Measurements from ENCODE around the gene CDH22.

The CDH22 gene

GRCh38 chr20:46240881-46241280 is 67.4 kb downstream of the CDH22 start:
- DNase-seq (ENCODE audit: low read depth, low spot score), result no peak

DNA sequence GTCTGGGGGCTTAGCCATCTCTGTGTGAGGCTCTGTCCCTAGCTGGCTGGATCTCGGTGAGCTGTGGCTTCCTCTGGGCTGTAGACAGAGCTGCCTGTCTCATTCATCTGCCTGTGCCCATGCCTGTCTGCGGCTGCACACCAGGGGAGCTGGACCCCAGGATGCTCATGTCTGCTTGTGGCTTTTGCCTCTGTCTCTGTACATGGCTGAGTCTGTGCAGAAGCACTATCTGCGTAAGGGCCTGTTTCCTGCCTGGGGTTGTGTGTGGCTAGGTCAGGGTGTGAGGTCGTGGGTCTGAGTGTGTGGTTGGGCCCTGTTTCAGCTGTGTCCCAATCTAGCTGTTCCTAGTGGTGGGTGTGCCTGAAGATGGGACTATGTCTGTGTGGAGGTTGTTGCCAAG is 68.2 kb downstream of the CDH22 start:
- DNase-seq (ENCODE audit: low read depth, low spot score), result no peak

- DNase-seq (ENCODE audit: low read depth, low spot score), result no peak
These were observed 70.6 kb downstream of the CDH22 start for GRCh38 chr20:46237736-46238135.

- no peak for DNase-seq (ENCODE audit: low read depth, low spot score)
These were observed 71.1 kb downstream of the CDH22 start for GRCh38 chr20:46237227-46237626.

GRCh38 chr20:46235077-46235476 is 73.2 kb downstream of the CDH22 start:
- no peak for DNase-seq (ENCODE audit: low read depth, low spot score)

GRCh38 chr20:46233701-46234100 is 74.6 kb downstream of the CDH22 start:
- no peak for DNase-seq (ENCODE audit: low read depth, low spot score)

GRCh38 chr20:46232539-46232938 is 75.8 kb downstream of the CDH22 start:
- DNase-seq (ENCODE audit: low read depth, low spot score), result no peak

DNA sequence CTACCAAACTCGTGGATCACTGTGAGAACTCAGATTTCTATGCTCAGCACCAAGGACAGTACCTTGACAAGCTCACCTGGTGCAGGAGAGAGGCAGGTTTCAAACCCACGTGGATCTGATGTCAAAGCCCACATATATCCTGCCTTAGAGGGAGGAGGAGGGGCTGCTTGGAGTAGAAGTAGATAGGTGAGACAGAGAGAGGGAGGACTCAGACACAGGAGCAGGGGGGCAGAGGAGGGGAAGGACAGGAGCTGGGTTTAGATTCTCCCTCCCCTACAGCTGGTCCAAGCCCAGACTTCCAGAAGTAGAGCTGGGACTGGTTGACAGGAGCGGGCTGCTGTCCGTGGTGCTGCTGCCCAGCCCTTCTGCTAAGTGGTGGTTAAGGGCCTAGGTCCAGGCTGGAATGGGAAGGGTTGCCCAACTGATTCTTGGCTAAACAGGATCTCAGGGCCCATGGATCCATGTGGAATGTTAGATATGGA is 77.5 kb downstream of the CDH22 start:
- DNase-seq (ENCODE audit: low read depth, low spot score), result no peak

- DNase-seq (ENCODE audit: low read depth, low spot score), result no peak
These were observed 78.2 kb downstream of the CDH22 start for GRCh38 chr20:46230106-46230491.

GRCh38 chr20:46229478-46230105 is 78.7 kb downstream of the CDH22 start:
- DNase-seq (ENCODE audit: low read depth, low spot score), result no peak

GRCh38 chr20:46228670-46229069 is 79.6 kb downstream of the CDH22 start:
- DNase-seq (ENCODE audit: low read depth, low spot score), result no peak

GRCh38 chr20:46227272-46227767 is 81.0 kb downstream of the CDH22 start:
- no peak for DNase-seq (ENCODE audit: low read depth, low spot score)

DNA sequence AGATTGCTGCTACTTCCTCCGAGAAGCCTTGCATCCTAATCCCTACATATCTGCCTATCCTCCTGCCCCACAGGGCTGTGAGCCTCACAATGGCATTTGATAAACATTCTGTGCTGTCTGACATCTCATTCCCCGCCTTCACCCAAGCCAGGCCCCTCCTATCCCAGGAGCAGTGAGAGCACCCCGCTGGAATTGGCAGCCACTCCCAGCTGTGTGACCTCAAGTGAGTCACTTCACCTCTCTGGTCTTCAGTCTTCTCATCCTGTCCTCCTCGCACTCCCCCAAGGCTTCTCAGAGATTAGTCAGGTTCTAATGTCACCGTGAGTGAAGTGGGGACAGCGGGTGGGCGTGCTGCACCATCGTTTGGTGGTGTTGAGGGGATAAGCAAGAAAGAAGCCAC is 81.7 kb downstream of the CDH22 start:
- DNase-seq (ENCODE audit: low read depth, low spot score), result no peak

DNA sequence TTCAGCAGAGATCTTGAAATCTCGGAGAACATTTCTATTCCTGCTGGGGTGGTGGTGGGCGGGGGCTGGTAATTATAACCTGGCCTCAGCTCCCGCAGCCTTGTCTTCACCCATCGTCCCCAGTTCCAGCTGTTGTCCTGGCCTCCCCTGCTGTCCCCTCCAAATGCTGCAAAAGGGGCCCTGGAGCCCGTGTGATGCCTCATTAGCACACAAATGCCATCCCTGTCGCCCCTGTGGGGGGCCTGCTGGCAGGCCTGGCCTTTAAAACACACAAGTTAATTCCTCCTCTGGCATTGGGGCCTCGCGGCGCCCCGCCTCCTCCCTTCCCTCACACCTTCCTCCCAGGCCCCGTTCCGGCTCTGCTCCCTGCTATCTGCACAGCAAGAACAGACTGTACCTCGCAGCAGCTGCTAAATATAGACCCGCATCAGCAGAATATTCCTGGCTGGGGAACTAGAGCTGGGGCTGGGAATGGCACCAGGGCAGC is 85.7 kb downstream of the CDH22 start:
- DNase-seq (ENCODE audit: low read depth, low spot score), result no peak

DNA sequence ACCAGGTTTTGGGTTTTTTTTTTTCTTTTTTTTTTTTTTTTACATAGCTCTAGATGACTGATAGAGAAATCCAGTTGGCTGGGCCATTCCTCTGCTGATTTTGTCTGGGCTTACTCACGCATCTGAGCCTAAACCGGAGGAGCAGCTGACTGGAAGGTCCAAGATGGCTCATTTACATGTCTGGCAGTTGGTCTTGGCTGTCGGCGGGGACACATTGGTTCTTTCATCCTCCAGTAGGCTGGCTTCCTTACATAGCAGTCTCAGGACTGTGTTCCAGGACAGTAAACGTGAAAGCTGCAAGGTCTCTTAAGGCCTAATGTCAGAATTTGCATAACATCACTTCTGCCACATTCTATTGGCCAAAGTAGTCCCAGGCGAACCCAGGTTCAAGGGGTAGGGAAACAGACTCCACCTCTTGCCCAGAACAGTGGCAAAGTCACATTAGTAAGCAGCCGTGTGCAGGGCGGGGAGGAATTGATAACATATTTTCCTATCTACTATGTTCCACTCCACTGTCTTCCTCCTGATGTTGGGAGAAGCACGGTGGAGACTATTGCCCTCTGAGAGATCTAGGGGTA is 87.0 kb downstream of the CDH22 start:
- no peak for DNase-seq (ENCODE audit: low read depth, low spot score)

DNA sequence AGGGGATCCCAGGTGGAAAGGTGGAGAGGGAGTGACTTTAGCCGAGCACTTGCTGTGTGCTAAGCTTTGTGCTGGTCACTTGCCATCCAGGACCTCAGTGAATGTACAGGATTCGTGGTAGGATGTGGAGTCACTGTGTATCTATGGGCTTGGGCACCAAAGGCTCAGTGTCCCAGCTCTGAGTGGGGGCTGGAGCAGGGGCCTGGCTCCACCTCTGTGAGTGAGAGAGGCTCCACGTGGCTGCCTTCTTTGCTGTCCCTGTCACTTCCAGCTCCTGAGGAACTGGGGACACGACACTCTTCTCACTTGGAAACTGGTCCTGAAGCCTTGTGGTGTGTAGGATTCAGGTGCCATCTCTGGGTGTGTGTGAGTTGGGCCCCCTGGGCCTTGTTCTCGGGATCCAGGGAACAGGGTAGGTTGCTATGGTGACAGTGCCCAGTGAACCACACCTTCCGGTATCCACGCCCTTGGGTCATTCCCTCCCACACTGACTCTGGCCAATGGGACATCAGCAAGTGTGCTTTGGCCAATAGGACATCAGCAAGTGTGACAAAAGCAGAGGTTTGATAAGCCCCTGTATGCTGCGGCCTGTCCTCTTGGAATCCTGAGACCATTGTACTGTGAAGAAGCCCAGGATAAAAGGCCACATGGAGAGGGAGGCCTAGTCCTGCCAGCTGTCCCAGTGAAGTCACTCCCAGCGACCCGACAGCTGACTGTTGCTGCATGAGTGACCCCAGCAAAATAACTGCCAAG is 87.7 kb downstream of the CDH22 start:
- DNase-seq (ENCODE audit: low read depth, low spot score), result no peak

GRCh38 chr20:46219920-46220319 is 88.4 kb downstream of the CDH22 start:
- DNase-seq (ENCODE audit: low read depth, low spot score), result no peak

DNA sequence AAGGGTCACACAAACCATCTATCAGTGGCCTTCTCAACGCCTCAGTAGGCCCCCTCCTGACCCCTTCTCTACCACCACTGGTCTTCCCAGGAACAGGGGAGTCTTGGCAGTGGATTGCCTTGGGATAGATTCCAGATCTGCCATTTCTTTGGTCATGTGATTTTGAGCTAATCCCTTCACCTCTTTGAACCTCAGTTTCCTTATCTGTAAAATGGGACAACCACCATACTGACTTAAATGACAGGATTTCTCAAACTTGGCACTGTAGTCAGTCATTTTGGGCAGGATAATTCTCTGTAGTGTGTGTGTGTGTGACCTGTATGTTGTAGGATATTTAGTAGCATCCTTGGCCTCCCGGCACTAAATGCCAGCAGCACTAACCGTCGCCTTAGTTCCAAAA is 89.1 kb downstream of the CDH22 start:
- DNase-seq (ENCODE audit: low read depth, low spot score), result no peak

DNA sequence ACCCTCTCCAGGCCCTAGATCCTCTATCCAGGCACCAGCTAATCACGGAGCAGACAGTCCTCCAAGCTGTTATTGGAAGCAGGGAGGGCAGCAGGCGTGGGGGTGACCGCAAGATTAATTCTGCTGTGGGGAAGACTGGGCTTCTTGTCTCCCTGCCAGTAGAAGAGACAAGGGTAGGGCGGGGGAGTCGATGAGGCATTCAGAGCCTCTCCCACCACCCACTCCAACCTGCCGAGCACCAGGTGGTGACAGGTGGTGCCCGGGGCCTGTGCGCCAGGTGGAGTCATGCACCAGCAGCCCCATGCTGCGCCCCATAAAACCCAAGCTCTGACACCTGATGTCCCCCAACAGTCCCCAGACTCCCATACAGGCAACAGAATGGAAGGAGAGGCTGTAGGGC is 89.6 kb downstream of the CDH22 start:
- DNase-seq (ENCODE audit: low read depth, low spot score), result no peak

DNA sequence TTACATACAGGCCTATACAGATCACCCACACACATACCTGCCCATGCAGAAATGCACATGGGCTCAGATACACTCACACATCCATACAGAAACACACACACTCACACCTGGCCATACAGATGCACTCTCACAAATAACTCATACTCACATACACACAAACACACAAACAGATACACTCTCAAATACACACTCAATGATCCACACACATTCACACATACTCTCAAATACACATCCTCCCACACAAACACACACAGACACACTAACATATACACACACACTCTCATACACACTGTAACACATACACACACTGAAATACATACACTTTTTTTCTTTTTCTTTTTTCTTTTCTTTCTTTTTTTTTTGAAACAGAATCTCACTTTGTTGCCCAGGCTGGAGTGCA is 90.7 kb downstream of the CDH22 start:
- DNase-seq (ENCODE audit: low read depth, low spot score), result no peak

DNA sequence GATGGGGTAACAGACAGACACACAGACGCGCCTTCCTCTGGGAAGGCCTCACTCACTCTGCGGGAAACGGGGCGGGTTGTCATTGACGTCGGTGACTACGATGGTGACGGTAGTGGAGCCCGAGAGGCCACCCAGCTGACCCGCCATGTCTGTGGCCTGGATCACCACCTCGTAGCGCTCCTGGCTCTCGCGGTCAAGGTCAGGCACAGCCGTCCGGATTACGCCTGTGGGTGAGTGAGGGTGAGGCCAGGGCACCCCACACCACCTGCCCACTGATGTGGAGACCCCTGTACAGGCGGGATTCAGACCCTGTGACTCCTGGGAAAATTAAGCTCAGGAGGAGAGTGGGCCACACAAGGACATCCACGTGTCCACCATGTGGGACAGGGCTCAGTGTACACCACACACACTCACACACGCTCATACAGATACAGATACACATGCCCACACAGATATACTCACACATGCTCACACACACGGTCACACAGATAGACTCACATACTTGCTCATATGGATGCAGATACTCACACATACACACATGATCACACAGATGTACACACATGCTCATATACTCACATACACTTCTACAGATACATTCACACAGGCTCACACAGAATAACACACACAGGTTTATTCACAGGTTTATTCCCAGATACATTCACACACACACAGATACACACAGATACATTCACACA is 91.4 kb downstream of the CDH22 start:
- no peak for DNase-seq (ENCODE audit: low read depth, low spot score)

Measured in brain pericyte (primary cell).